Parathyroid adenoma (tissue), 2 donors: ENCODE results near the gene C4A.
"Not testable (repeated sequence)": the region's sequence is repeated elsewhere in the genome, so short reads cannot be mapped to it uniquely, and the experiment has no call there.

Source experiments
- H2AFZ ChIP-seq: fragments of 300-600 bp; sonication (generic); one replicate; pipeline ENCODE4 v1.7.0; 2017; ENCODE audit warnings: antibody characterized with exemption, mild to moderate bottlenecking
- H3K27ac ChIP-seq: fragments of 300-600 bp; sonication (generic); one replicate; pipeline ENCODE4 v1.7.0; 2017
- H3K27me3 ChIP-seq: fragments of 300-600 bp; sonication (generic); one replicate; pipeline ENCODE4 v1.7.0; 2017; ENCODE audit warnings: low read length; ENCODE audit not compliant: control insufficient read depth, insufficient read depth
- H3K36me3 ChIP-seq: fragments of 300-600 bp; sonication (generic); one replicate; pipeline ENCODE4 v1.7.0; 2017; ENCODE audit warnings: low read length; ENCODE audit not compliant: control insufficient read depth, insufficient read depth
- H3K4me1 ChIP-seq: fragments of 300-600 bp; sonication (generic); one replicate; pipeline ENCODE4 v1.7.0; 2017; ENCODE audit warnings: control low read depth
- H3K4me2 ChIP-seq: fragments of 300-600 bp; sonication (generic); one replicate; pipeline ENCODE4 v1.7.0; 2017; ENCODE audit warnings: low read length
- H3K4me3 ChIP-seq: fragments of 300-600 bp; sonication (generic); one replicate; pipeline ENCODE4 v1.7.0; 2017; ENCODE audit warnings: low read depth, low read length
- H3K79me2 ChIP-seq: fragments of 300-600 bp; sonication (generic); one replicate; pipeline ENCODE4 v1.7.0; 2017; ENCODE audit warnings: control low read depth
- H3K9ac ChIP-seq: fragments of 300-600 bp; sonication (generic); one replicate; pipeline ENCODE4 v1.7.0; 2017; ENCODE audit warnings: mild to moderate bottlenecking
- H3K9me3 ChIP-seq: fragments of 300-600 bp; sonication (generic); one replicate; pipeline ENCODE4 v1.7.0; 2017; ENCODE audit warnings: low read length; ENCODE audit not compliant: control insufficient read depth
- TF ChIP-seq, protein P1 (sequence below): fragments of 300-600 bp; sonication (generic); IDR thresholded peaks from one replicate; pipeline ENCODE4 v1.7.0; 2017; ENCODE audit warnings: antibody characterized with exemption, mild to moderate bottlenecking
- donor health status: primary hyperparathyroidism.

The C4A gene

DNA sequence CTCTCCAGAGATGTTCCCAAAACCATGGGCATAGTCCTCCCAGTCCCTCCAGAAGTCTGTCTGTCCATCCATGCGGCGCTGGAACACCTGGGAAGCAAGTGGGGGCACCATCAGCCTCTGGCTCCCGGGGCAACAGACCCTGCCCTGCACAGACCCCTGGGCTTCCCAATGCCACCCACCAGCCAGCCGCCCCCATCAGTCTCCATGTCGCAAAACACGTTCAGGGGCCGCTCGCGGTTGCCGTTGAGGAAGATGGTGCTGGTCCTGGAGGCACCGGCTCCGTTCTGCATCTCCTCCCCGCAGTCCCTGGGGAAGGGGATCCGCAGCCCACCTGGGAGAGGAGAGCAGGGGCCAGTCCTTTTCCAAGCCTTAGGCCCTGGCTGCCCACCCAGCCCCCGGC lies 60.4 kb downstream of the C4A start:
- H3K4me3 ChIP-seq, H3K4me2 ChIP-seq, H2AFZ ChIP-seq, H3K9me3 ChIP-seq, H3K27me3 ChIP-seq, H3K27ac ChIP-seq, H3K9ac ChIP-seq, H3K79me2 ChIP-seq, H3K36me3 ChIP-seq, H3K4me1 ChIP-seq: not testable (repeated sequence)

GRCh38 chr6:32043589-32044380 lies 61.9 kb downstream of the C4A start:
- not testable (repeated sequence) for H3K4me1 ChIP-seq, H3K36me3 ChIP-seq, H3K27ac ChIP-seq

DNA sequence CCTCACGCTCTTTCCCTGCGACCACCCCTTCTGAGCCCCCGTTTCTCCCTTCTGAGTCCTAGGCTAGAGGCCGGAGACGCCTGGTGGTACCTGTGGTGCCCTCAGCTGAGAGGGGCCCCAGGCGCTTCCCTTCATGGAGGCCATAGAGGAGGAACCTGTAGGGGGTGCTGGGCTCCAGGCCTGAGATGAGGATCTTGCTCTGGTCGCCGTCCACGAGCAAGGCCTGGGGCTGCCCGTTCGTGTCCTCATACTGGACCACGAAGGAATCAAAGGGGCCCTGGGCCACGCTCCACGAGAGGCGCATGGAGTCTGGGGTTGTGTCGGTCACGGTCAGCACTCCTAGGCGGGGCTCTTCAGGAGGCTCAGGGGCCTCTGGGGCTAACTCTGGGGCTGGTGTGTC lies 63.1 kb downstream of the C4A start:
- not testable (repeated sequence) for H3K79me2 ChIP-seq, H3K27ac ChIP-seq, H3K4me2 ChIP-seq, H3K36me3 ChIP-seq, H3K4me3 ChIP-seq, H2AFZ ChIP-seq, H3K9ac ChIP-seq, H3K4me1 ChIP-seq, H3K9me3 ChIP-seq, H3K27me3 ChIP-seq

More at GRCh38 chr6:32043589-32044380, 61.9 kb downstream of the C4A start:
- H2AFZ ChIP-seq, H3K4me2 ChIP-seq, H3K4me3 ChIP-seq, H3K9me3 ChIP-seq, H3K27me3 ChIP-seq, H3K79me2 ChIP-seq, H3K9ac ChIP-seq: not testable (repeated sequence)

- Histone ChIP-seq H2AFZ (no peak overlapping the region), H3K79me2 (no peaks in the 10 kb centered on the region), H3K27ac (no peak overlapping the region), H3K27me3 (no peaks in the 10 kb centered on the region), H3K36me3 (no peaks in the 10 kb centered on the region), H3K9ac (no peak overlapping the region), H3K4me3 (no peak overlapping the region), H3K4me1 (no peaks in the 10 kb centered on the region), H3K9me3 (no peaks in the 10 kb centered on the region), H3K4me2 (no peak overlapping the region)
- TF ChIP-seq, protein P1, sequence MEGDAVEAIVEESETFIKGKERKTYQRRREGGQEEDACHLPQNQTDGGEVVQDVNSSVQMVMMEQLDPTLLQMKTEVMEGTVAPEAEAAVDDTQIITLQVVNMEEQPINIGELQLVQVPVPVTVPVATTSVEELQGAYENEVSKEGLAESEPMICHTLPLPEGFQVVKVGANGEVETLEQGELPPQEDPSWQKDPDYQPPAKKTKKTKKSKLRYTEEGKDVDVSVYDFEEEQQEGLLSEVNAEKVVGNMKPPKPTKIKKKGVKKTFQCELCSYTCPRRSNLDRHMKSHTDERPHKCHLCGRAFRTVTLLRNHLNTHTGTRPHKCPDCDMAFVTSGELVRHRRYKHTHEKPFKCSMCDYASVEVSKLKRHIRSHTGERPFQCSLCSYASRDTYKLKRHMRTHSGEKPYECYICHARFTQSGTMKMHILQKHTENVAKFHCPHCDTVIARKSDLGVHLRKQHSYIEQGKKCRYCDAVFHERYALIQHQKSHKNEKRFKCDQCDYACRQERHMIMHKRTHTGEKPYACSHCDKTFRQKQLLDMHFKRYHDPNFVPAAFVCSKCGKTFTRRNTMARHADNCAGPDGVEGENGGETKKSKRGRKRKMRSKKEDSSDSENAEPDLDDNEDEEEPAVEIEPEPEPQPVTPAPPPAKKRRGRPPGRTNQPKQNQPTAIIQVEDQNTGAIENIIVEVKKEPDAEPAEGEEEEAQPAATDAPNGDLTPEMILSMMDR: no peak
These were observed 64.1 kb downstream of the C4A start for GRCh38 chr6:32045811-32046449.

GRCh38 chr6:32046450-32047083 lies 64.7 kb downstream of the C4A start:
- H2AFZ ChIP-seq: no peak overlapping the region
- H3K79me2 ChIP-seq: no peaks in the 10 kb centered on the region
- no peaks in the 10 kb centered on the region for H3K9me3 ChIP-seq
- no peak overlapping the region for H3K9ac ChIP-seq
- H3K4me1 ChIP-seq: no peaks in the 10 kb centered on the region
- H3K4me2 ChIP-seq: no peak overlapping the region
- TF ChIP-seq, protein P1: no peak
- H3K27me3 ChIP-seq: no peaks in the 10 kb centered on the region
- no peaks in the 10 kb centered on the region for H3K36me3 ChIP-seq
- H3K27ac ChIP-seq: no peak overlapping the region
- no peak overlapping the region for H3K4me3 ChIP-seq

GRCh38 chr6:32047084-32047478 lies 65.2 kb downstream of the C4A start:
- TF ChIP-seq, protein P1: no peak
- H3K4me2 ChIP-seq: no peak overlapping the region
- H3K27me3 ChIP-seq: no peaks in the 10 kb centered on the region
- H3K4me1 ChIP-seq: no peaks in the 10 kb centered on the region
- no peaks in the 10 kb centered on the region for H3K79me2 ChIP-seq
- H3K9ac ChIP-seq: no peak overlapping the region
- H3K36me3 ChIP-seq: no peaks in the 10 kb centered on the region
- no peak overlapping the region for H3K4me3 ChIP-seq
- no peaks in the 10 kb centered on the region for H3K9me3 ChIP-seq
- H3K27ac ChIP-seq: no peak overlapping the region
- no peak overlapping the region for H2AFZ ChIP-seq
